NCI-H2107 treated with DMSO at 0.1 percent for 48 hours (cell line): ENCODE results near the gene TECPR1.
A peak's percentile ranks its signal among the peaks of the same experiment; 100 is the strongest.

ENCODE experiments used
- DNase-seq: peaks from one replicate; lab custom pipeline; 2025; ENCODE audit not compliant: unreplicated experiment; lab: John Stamatoyannopoulos, UW

TECPR1 gene

DNA sequence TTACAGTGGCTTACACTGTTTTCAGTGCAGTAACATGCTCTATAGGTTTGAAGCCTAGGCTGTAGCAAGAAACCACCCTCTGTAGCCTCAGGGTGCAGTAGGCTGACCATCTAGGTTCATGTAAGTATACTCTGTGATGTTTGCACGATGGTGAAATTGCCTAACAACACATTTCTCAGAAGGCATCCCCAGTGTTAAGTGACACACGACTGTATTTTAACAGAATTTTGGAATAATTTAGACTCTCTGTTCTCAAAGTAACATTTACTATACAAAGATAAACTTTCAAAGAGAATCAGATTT, 85.4 kb downstream of the TECPR1 start:
- no peak for DNase-seq

DNA sequence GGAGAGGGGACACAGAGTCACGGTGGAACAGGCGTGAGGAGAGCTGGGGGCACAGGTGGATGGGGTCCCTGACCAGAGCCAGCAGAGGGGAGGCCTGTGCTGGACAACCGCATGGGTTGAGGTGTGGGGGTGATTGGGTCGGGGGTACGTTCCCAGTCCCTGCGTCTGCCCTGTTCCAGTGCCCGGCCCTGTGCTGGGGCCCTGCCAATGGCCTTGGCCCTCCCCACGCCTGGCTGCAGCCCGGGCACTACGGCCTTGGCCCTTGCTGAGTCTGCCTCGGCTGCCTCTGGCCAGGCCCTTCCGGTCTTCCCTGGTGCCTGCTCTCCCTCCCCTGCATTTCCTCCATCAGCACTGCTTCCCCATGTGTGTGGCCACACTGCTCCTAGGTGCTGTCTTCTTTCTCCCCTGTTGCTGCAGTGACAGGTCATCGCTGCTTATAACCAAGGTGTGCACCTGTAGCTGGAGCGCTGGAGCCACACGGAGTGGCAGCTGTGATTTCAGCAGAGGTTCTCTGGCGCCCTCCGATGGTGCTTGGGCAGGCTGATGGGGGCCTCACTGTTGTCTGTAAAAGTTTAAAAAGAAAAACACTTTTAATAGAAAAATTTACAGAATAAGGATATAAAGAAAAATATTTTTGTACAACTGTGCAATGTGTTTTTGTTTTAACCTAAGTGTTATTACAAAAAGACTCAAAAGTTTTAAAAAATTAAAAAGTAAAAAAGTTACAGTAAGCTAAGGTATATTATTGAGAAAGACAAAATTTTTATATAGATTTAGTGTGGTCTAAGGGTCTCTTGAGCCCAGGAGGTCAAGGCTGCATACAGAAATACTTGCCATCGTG, 86.0 kb downstream of the TECPR1 start:
- peak; percentile 54 for DNase-seq
